Loucy (cell line): Measurements from ENCODE around the gene AZI2.

Experiments
- EZH2phosphoT487 ChIP-seq: fragments of 200-600 bp; IDR thresholded peaks from 2 replicates; pipeline ENCODE4 v1.6.1; 2018; ENCODE audit warnings: antibody characterized with exemption, mild to moderate bottlenecking, moderate library complexity, borderline replicate concordance
- TF ChIP-seq, protein P1 (sequence below): fragments of 200-600 bp; sonication (generic); conservative IDR thresholded peaks from 2 replicates; pipeline ENCODE4 v1.5.1; 2014; ENCODE audit warnings: mild to moderate bottlenecking, antibody characterized with exemption, low read length

DNA sequence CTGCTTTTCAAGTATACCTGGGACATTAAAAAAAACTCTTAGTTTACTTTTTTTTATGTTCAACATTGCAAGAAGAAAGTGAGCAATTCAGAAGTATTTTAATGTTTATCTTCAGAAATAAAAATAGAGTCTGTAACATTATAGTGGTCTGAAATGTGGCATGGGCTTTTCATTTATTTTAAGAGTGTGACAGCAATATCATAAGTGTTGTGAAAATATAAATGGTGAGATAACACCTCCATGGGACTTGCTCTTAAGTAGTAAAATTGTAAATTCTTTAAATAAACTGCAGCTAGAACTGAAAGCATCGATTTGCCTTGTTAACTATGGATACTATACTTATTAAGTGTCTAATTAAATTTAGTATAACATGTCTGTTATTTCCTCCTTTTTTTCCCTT lies 48.9 kb downstream of the AZI2 start:
- TF ChIP-seq, protein P1, sequence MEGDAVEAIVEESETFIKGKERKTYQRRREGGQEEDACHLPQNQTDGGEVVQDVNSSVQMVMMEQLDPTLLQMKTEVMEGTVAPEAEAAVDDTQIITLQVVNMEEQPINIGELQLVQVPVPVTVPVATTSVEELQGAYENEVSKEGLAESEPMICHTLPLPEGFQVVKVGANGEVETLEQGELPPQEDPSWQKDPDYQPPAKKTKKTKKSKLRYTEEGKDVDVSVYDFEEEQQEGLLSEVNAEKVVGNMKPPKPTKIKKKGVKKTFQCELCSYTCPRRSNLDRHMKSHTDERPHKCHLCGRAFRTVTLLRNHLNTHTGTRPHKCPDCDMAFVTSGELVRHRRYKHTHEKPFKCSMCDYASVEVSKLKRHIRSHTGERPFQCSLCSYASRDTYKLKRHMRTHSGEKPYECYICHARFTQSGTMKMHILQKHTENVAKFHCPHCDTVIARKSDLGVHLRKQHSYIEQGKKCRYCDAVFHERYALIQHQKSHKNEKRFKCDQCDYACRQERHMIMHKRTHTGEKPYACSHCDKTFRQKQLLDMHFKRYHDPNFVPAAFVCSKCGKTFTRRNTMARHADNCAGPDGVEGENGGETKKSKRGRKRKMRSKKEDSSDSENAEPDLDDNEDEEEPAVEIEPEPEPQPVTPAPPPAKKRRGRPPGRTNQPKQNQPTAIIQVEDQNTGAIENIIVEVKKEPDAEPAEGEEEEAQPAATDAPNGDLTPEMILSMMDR: no peak
- no peak for TF ChIP-seq EZH2phosphoT487
